OCI-LY1 (cell line): ENCODE results near the gene PARD6B.

Experiments used
- EZH2 ChIP-seq: fragments of 200-600 bp; sonication (generic), shearing (Covaris generic); IDR thresholded peaks from 2 replicates; pipeline ENCODE4 v1.8.0; 2017; ENCODE audit warnings: borderline replicate concordance, mixed run types, mild to moderate bottlenecking, antibody characterized with exemption, low read length, moderate library complexity, mixed read lengths
- TF ChIP-seq, protein P1 (sequence below): fragments of 200-600 bp; sonication (generic), shearing (Covaris generic); IDR thresholded peaks from 2 replicates; pipeline ENCODE4 v1.5.1; 2017; ENCODE audit warnings: mild to moderate bottlenecking, antibody characterized with exemption, low read length, moderate library complexity, mixed read lengths

DNA sequence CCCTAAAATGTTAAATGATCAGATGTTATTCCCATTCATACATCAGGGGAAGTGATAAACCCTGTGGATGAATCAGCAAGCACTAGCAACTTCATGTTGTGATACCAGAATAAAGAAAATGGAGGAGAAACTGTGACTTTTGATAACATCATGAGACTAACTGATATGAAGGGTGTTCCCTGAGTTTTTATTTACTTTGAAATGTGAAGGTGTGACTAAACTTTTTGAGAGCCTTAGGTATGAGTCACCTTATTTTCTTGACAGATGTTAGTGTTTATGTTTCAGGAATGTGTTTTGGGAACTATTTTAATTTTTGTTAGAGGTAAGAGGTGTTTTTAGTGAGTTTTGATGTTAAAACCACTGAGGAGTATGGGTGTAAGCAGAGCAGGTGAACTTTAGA is 4.4 kb downstream of the PARD6B start:
- TF ChIP-seq, protein P1, sequence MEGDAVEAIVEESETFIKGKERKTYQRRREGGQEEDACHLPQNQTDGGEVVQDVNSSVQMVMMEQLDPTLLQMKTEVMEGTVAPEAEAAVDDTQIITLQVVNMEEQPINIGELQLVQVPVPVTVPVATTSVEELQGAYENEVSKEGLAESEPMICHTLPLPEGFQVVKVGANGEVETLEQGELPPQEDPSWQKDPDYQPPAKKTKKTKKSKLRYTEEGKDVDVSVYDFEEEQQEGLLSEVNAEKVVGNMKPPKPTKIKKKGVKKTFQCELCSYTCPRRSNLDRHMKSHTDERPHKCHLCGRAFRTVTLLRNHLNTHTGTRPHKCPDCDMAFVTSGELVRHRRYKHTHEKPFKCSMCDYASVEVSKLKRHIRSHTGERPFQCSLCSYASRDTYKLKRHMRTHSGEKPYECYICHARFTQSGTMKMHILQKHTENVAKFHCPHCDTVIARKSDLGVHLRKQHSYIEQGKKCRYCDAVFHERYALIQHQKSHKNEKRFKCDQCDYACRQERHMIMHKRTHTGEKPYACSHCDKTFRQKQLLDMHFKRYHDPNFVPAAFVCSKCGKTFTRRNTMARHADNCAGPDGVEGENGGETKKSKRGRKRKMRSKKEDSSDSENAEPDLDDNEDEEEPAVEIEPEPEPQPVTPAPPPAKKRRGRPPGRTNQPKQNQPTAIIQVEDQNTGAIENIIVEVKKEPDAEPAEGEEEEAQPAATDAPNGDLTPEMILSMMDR: no peak
- no peak for TF ChIP-seq EZH2
